ENCODE data around the gene PFKP.

DNA sequence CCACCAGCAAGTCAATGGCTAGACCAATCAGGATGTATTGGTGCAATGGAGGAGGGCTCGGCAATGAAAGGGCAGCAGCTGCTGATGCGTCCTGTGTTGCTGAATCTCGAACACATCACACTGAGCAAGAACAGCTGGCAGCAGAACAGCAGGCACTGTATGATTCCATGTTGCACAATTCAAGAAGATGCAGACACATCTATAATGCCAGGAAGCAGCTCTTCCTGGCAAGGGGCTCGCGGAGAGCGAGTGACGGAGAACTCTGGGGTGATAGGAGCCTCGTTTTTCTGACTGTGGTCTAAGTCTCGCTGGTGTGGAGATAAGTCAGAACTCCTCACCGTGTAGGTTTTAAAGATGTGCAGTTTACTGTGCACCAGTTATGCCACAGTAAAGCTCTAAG is 24.8 kb upstream of the PFKP start:
- no peak for TF ChIP-seq POLR2AphosphoS5 (IDR thresholded peaks at IDR 0.05)
- TF ChIP-seq, protein P1, sequence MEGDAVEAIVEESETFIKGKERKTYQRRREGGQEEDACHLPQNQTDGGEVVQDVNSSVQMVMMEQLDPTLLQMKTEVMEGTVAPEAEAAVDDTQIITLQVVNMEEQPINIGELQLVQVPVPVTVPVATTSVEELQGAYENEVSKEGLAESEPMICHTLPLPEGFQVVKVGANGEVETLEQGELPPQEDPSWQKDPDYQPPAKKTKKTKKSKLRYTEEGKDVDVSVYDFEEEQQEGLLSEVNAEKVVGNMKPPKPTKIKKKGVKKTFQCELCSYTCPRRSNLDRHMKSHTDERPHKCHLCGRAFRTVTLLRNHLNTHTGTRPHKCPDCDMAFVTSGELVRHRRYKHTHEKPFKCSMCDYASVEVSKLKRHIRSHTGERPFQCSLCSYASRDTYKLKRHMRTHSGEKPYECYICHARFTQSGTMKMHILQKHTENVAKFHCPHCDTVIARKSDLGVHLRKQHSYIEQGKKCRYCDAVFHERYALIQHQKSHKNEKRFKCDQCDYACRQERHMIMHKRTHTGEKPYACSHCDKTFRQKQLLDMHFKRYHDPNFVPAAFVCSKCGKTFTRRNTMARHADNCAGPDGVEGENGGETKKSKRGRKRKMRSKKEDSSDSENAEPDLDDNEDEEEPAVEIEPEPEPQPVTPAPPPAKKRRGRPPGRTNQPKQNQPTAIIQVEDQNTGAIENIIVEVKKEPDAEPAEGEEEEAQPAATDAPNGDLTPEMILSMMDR (IDR thresholded peaks at IDR 0.05) = no peak
- TF ChIP-seq POLR2A (IDR thresholded peaks at IDR 0.05; ENCODE audit: low read depth) = no peak
- TF ChIP-seq EP300 (IDR thresholded peaks at IDR 0.05) = no peak

Data from esophagus muscularis mucosa (tissue), 4 donors.